Measurements from ENCODE around the gene ZNF493.

ZNF493 gene

GRCh38 chr19:21396893-21397572 is at the start of gene ZNF493:
ZNF493 (plus strand) TSS chr19:21397133; CDS start chr19:21397238, 105 bp downstream.
- peak; percentile 96 for DNase-seq

GRCh38 chr19:21352830-21353229 is 44.1 kb upstream of the ZNF493 start:
- DNase-seq, result no peak

DNA sequence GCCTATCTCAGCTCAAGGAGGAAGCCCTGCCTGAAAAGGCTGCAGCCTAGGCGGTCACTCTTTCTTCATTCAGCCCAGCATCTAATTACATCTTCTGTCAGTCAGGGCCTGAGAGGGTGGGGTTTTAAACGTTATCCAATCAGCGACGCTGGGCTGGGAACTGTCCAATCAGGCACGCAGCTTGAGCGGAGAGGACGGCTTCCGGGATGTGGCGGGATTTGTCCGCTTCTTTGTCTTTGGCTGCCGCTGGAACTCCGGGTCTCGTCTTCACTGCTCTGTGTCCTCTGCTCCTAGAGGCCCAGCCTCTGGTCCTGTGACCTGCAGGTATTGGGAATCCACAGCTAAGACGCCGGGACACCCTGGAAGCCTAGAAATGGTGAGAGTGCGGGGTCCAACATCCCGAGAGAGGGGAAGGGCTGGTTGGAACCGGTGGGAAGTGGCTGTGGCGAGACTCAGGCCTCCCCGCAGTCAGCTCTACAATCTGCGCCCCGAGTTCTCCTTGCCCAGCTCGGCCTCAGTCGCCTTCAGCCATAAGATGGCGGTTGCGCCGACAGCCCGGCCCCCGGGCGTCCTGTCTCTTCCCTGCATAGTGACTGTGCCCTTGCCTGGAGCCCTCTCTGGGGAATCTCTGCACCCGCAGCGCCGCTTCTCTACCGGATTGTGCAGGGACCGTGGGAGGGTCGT is 38.0 kb upstream of the ZNF493 start, which contains the start of gene ZNF738:
TSS of gene ZNF738 (plus strand) at position 233 of the 684 bp plus-strand sequence. CDS start at position 374, 141 bp downstream.
- peak; percentile 97 for DNase-seq

DNA sequence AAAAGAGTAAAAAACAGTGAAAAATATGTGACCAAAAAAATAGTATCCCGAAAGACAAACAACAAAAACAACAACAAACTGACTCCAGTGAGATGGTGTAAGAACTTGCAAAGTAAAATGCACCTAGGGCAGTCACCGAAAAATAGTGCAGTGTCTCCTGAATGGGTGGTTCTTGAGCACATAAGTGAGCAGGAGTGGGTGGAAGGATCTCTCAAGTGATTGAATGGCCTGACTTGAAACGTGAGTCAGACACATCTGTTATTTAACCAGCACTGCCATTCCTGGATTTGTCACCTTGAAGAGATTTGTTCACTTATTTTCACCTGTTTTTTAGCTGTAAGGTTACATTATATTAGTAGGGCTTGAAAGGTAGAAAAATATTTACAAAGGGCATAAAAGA is 34.6 kb upstream of the ZNF493 start:
- no peak for DNase-seq

- DNase-seq, result no peak
These were observed 12.9 kb upstream of the ZNF493 start for GRCh38 chr19:21383980-21384582.

DNA sequence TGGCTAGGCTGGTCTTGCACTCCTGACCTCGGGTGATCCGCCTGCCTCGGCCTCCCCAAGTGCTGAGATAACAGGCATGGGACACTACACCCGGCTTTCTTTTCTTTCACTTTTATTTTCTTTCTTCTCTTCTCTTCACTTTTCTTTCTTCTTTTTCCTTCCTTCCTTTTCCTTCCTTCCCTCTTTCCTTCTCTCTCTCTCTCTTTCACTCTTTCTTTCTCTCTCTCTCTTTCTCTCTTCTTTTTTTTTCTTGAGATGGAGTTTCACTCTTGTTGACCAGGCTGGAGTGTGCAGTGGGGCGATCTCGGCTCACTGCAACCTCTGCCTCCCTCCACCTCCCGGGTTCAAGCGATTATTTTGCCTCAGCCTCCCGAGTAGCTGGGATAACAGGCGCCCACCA is 812 bp upstream of the ZNF493 start:
- DNase-seq, result no peak

DNA sequence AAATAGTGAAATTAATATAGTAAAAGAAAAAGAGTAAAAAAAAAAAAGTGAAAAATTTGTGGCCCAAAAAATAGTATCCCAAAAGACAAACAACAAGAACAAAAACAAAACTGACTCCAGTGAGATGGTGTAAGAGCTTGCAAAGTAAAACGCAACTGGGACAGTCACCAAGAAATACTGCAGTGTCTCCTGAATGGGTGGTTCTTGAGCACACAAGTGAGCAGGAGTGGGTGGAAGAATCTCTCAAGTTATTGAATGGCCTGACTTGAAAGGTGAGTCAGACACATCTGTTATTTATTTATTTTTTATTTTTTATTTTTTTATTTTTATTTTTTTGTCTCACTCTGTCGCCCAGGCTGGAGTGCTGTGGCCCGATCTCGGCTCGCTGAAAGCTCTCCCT is 1.9 kb downstream of the ZNF493 start:
- DNase-seq, result no peak

DNA sequence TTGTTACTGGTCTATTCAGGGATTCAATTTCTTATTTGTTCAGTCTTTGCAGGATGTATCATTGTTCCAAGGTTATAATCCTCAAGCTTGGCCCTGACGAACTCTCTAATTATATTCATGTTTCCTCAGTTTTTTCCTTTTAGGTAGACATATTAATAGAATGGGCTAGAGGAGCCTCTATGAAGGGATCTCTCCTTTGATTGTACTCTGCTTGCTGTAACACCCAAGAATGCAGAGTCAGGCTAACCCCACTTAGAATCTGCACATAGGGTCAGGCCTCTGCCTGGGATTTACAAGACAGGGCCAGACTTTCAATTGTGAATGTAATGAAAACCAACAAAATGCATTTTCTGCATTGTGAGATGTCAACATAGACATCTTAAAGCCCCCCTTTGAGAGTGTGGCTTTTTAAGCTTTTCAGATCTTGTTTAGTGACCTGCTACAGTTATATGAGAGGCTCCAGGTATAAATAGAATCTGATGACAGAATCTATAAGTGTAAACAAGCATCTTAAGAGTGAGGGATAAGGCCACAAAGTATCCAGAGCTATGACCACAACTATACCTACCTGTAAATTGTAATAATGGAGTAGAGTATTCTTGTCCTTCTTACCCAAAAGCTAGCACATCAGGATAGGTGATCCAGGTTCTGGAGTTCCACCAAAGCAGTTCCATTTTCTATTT is 5.5 kb downstream of the ZNF493 start:
- DNase-seq, result no peak

GRCh38 chr19:21410166-21410565 is 13.2 kb downstream of the ZNF493 start:
- DNase-seq, result no peak

DNA sequence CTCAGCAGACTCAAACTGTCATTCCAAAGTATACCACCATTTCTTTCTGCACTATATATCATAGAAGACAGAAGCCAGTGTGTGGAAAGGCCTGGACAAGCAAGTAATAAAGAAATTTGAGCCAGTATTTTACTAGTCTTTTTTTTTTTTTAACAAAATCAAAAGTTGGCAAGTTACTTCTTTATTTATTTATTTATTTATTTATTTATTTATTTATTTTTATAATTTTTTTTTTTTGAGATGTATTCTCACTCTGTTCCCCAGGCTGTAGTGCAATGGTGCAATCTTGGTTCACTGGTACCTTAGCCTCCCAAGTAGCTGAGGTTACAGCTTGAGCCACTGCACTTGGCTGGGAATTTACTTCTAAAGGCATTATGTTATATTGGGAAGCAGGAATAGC is 25.3 kb downstream of the ZNF493 start:
- DNase-seq, result no peak

DNA sequence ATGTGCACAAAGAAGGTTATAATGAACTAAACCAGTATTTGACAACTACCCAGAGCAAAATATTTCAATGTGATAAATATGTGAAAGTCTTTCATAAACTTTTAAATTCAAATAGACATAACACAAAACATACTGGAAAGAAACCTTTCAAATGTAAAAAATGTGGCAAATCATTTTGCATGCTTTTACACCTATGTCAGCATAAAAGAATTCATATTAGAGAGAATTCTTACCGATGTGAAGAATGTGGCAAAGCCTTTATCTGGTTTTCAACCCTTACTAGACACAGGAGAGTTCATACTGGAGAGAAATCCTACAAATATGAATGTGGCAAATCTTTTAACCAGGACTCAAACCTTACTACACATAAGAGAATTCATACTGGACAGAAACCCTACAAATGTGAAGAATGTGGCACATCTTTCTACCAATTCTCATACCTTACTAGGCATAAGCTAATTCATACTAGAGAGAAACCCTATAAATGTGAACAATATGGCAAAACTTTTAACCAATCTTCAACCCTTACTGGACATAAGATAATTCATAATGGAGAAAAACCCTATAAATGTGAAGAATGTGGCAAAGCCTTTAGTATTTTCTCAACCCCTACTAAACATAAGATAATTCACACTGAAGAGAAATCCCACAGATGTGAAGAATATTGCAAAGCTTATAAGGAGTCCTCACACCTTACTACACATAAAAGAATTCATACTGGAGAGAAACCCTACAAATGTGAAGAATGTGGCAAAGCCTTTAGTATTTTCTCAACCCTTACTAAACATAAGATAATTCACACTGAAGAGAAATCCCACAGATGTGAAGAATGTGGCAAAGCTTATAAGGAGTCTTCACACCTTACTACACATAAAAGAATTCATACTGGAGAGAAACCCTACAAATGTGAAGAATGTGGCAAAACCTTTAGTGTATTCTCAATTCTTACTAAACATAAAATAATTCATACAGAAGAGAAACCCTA is 26.4 kb downstream of the ZNF493 start:
- DNase-seq, result no peak

DNA sequence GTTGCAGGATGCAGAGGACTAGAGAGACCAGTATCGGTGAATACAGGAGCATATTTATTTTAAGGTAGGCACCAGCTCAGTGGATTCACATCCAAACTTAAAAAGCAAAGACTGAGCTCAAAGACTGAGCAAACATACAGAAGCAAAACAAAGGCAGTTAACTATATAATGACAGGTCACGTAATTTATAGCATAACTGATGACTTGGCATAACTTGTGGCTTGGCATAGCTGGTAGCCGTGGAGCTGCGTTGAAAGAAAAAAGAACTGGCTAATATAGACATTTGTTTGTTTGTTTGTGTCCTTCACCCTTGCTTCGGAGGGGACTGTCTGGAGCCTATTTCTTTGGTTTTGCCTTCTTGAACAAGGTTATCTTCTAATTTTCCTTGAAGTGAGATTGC is 33.7 kb downstream of the ZNF493 start:
- no peak for DNase-seq

DNA sequence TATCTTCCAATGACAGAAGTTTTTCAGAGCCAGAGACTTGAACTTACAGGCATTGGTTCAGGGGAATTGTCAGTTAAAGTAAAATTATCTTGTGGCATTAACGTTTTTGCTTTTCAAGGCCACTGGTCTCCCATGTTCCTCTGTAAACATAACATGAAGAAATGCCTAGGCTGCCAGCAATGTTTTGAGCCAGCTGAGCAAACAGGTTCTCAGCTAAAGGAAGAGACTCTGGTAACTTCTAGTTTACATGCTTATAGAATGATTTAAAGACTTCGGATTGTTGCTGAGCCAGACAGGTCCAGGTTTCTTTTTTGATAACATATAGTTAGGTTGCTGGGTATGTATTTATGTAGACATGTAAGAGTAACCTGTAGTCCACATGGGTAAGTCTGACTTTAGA is 35.7 kb downstream of the ZNF493 start:
- no peak for DNase-seq

DNA sequence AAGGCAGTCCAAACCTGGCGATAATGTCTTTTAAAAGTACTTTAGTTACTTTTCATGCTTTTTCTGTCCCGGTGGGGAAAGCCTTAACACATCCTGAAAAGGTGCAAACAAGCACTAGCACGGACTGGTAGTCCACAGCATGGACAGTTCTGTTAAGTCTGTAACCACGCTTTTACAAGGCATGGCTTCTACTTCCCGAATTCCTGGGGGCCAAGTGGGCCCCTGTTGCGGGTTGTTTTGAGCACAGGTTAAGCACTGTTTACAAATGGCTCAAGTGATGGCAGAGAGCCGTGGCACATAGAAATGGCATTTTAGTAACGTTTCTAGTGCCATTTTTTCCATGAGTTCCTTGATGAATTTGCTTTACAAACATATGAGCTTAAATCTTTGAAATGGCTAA is 37.6 kb downstream of the ZNF493 start:
- DNase-seq, result no peak

GRCh38 chr19:21434967-21435544 is 38.1 kb downstream of the ZNF493 start:
- no peak for DNase-seq

GRCh38 chr19:21439201-21439751 is 42.3 kb downstream of the ZNF493 start:
- no peak for DNase-seq

- DNase-seq, result no peak
These were observed 43.4 kb downstream of the ZNF493 start for GRCh38 chr19:21440321-21440720.

- DNase-seq, result no peak
These were observed 54.3 kb downstream of the ZNF493 start for GRCh38 chr19:21451187-21451586.

- DNase-seq, result no peak
These were observed 58.0 kb downstream of the ZNF493 start for GRCh38 chr19:21454901-21455300.

GRCh38 chr19:21460686-21461085 is 63.8 kb downstream of the ZNF493 start:
- DNase-seq, result no peak

DNA sequence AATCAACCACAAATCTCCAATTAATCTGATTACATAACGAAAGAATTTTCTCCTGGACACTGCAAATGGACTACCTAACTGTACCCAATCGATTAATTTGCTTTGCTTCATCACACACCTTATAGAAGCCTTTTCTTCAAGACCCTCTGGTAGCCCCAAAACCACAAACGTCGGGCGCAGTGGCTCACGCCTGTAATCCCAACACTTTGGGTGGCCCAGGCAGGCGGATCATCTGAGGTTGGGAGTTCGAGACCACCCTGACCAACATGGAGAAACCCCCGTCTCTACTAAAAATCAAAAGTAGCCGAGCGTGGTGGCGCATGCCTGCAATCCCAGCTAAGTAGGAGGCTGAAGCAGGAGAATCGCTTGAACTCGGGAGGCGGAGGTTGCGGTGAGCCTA is 65.6 kb downstream of the ZNF493 start:
- DNase-seq, result no peak

Data from EL (cell line).